Lower leg skin (tissue), 3 donors: ENCODE results near the gene YWHAB.
A peak's percentile ranks its signal among the peaks of the same experiment; 100 is the strongest.

Source experiments
- CTCF ChIP-seq, 3 donors: fragments of 450-650 bp; IDR thresholded peaks; one replicate each; pipeline ENCODE4 v1.5.1; 2016; ENCODE audit warnings: antibody characterized with exemption in 3 of 3, mild to moderate bottlenecking in 3 of 3, moderate library complexity in 2 of 3
- POLR2A ChIP-seq, 2 donors: fragments of 450-650 bp; IDR thresholded peaks; one replicate each; pipeline ENCODE4 v1.6.1; 2016 to 2017; ENCODE audit warnings: antibody characterized with exemption in 2 of 2, mild to moderate bottlenecking in 1 of 2, moderate library complexity in 1 of 2

GRCh38 chr20:44911264-44911921 is 25.9 kb downstream of the YWHAB start:
- peak in 1 of 3 donors; percentile 42 for TF ChIP-seq CTCF (IDR thresholded peaks at IDR 0.05)
- TF ChIP-seq POLR2A (IDR thresholded peaks at IDR 0.05), result no peak
